ENCODE data around the gene SERPINE2.

DNA sequence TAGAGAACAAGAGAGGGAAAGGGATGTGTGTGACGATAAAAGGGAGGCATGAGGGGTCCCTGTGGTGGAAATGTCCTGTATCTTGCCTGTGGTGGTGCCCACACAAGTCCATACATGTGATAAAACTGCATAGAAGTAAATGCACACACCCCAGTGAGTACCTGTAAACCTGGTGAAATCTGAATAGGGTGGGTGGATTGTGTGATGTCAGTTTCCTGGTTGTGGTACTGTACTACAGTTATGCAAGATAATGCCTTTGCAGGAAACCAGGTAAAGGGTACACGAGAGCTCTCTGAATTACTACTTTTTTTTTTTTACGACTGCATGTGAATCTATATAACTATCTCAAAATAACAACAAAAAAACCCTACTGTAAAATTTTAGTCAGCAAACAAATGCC lies 22.1 kb downstream of the SERPINE2 start:
- TF ChIP-seq, protein P1, sequence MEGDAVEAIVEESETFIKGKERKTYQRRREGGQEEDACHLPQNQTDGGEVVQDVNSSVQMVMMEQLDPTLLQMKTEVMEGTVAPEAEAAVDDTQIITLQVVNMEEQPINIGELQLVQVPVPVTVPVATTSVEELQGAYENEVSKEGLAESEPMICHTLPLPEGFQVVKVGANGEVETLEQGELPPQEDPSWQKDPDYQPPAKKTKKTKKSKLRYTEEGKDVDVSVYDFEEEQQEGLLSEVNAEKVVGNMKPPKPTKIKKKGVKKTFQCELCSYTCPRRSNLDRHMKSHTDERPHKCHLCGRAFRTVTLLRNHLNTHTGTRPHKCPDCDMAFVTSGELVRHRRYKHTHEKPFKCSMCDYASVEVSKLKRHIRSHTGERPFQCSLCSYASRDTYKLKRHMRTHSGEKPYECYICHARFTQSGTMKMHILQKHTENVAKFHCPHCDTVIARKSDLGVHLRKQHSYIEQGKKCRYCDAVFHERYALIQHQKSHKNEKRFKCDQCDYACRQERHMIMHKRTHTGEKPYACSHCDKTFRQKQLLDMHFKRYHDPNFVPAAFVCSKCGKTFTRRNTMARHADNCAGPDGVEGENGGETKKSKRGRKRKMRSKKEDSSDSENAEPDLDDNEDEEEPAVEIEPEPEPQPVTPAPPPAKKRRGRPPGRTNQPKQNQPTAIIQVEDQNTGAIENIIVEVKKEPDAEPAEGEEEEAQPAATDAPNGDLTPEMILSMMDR (IDR thresholded peaks at IDR 0.05 in 2 of 3, conservative IDR thresholded peaks at IDR 0.05 in 1 of 3; ENCODE audit: borderline replicate concordance in 1 of 3, insufficient read depth in 1 of 3, low read depth in 2 of 3, low read length in 2 of 3): no peak
- no peak for TF ChIP-seq POLR2A (IDR thresholded peaks at IDR 0.05; ENCODE audit: borderline replicate concordance, extremely low read depth, insufficient read depth, insufficient read length)
- no peak for TF ChIP-seq POLR2AphosphoS5 (IDR thresholded peaks at IDR 0.05; ENCODE audit: low read depth, low read length)
- no peak for TF ChIP-seq EZH2phosphoT487 (IDR thresholded peaks at IDR 0.05; ENCODE audit: borderline replicate concordance)
- TF ChIP-seq JUND (IDR thresholded peaks at IDR 0.05): no peak
- no peak for TF ChIP-seq RAD21 (IDR thresholded peaks at IDR 0.05; ENCODE audit: low read depth)

Measured in HCT116 (cell line).